Airway epithelial cell (primary cell): ENCODE results near the gene PABPC4L. TPM values are rescaled to one million over a fixed set of nuclear protein-coding genes. Genes with fewer than 3 reads are reported as not detected.

Source experiments
- total RNA-seq: library from RNA; depleted of rRNA; stranded (reverse); fragments of >200 nt; gene quantifications from 2 replicates; pipeline ENCODE4 v1.2.3, GENCODE V29; 2015

The PABPC4L gene
- total RNA-seq = 0.37 and 1.2 TPM in 2 replicates

GRCh38 chr4:134201216-134202161 is at the start of gene PABPC4L:
Gene PABPC4L, minus strand, starts transcription at chr4:134201789. Its CDS starts 770 bp downstream, at chr4:134201019.

